Astrocyte (in vitro differentiated cells and primary cell): ENCODE measurements around the gene NUDT14. TPM values are rescaled to one million over a fixed set of nuclear protein-coding genes. Genes with fewer than 3 reads are reported as not detected.

Experiments used
- DNase-seq: peaks from one replicate; pipeline ENCODE4 v3.0.0-alpha.2; 2010; ENCODE audit warnings: low read depth
- FAIRE-seq: peaks from 2 replicates; lab custom pipeline; 2011; peaks lifted over from hg19 to GRCh38; lab: Jason Lieb, UNC
- H2AFZ ChIP-seq: 2 replicates; pipeline ENCODE4 v1.6.0; 2012; ENCODE audit warnings: low read depth, low read length, inconsistent platforms
- H3K27ac ChIP-seq: 2 replicates; pipeline ENCODE4 v1.5.1; 2011; ENCODE audit warnings: low read depth, low read length, inconsistent platforms
- H3K27me3 ChIP-seq: 2 replicates; pipeline ENCODE4 v1.6.0; 2011; ENCODE audit warnings: low read length, inconsistent platforms; ENCODE audit not compliant: insufficient read depth
- H3K36me3 ChIP-seq: 2 replicates; pipeline ENCODE4 v1.5.1; 2011; ENCODE audit warnings: low read length, inconsistent platforms; ENCODE audit not compliant: insufficient read depth
- H3K4me1 ChIP-seq: 2 replicates; pipeline ENCODE4 v1.5.1; 2011; ENCODE audit warnings: low read length, inconsistent platforms; ENCODE audit not compliant: insufficient read depth
- H3K4me2 ChIP-seq: 2 replicates; pipeline ENCODE4 v1.6.0; 2012; ENCODE audit warnings: low read length, inconsistent platforms
- H3K4me3 ChIP-seq: 2 replicates; pipeline ENCODE4 v1.5.1; 2011; ENCODE audit warnings: low read depth, mild to moderate bottlenecking, low read length, inconsistent platforms; ENCODE audit not compliant: insufficient read depth
- H3K79me2 ChIP-seq: 2 replicates; pipeline ENCODE4 v1.6.0; 2012; ENCODE audit warnings: mild to moderate bottlenecking, low read length, inconsistent platforms; ENCODE audit not compliant: insufficient read depth
- H3K9ac ChIP-seq: 2 replicates; pipeline ENCODE4 v1.6.0; 2012; ENCODE audit warnings: mild to moderate bottlenecking, low read length, inconsistent platforms
- H3K9me3 ChIP-seq: 2 replicates; pipeline ENCODE4 v1.5.1; 2012; ENCODE audit warnings: low read depth, mild to moderate bottlenecking, low read length, inconsistent platforms; ENCODE audit not compliant: insufficient read depth
- H4K20me1 ChIP-seq: 2 replicates; pipeline ENCODE4 v1.6.0; 2012; ENCODE audit warnings: low read length, inconsistent platforms; ENCODE audit not compliant: insufficient read depth
- H3K27ac Mint-ChIP-seq: one replicate; pipeline ENCODE4 v1.8.0; 2021; ENCODE audit warnings: mild to moderate bottlenecking, mixed read lengths; ENCODE audit not compliant: unreplicated experiment
- H3K27me3 Mint-ChIP-seq: one replicate; pipeline ENCODE4 v1.8.0; 2021; ENCODE audit warnings: low read depth, mixed read lengths; ENCODE audit not compliant: unreplicated experiment
- H3K36me3 Mint-ChIP-seq: one replicate; pipeline ENCODE4 v1.8.0; 2021; ENCODE audit warnings: low read depth, mixed read lengths; ENCODE audit not compliant: unreplicated experiment
- H3K4me1 Mint-ChIP-seq: one replicate; pipeline ENCODE4 v1.8.0; 2021; ENCODE audit warnings: low read depth, mixed read lengths; ENCODE audit not compliant: unreplicated experiment
- H3K4me3 Mint-ChIP-seq: one replicate; pipeline ENCODE4 v1.8.0; 2021; ENCODE audit warnings: mild to moderate bottlenecking, moderate library complexity, mixed read lengths; ENCODE audit not compliant: unreplicated experiment
- H3K9me3 Mint-ChIP-seq: one replicate; pipeline ENCODE4 v1.8.0; 2021; ENCODE audit warnings: mild to moderate bottlenecking, mixed read lengths; ENCODE audit not compliant: unreplicated experiment
- CTCF ChIP-seq: IDR thresholded peaks from 2 replicates; pipeline ENCODE4 v1.5.1; 2011; ENCODE audit warnings: low read depth, mild to moderate bottlenecking, inconsistent platforms, low read length, moderate library complexity; ENCODE audit not compliant: insufficient read depth
- EZH2 ChIP-seq: IDR thresholded peaks from 2 replicates; pipeline ENCODE4 v1.6.1; 2012; ENCODE audit warnings: mild to moderate bottlenecking, low read length, inconsistent platforms; ENCODE audit not compliant: insufficient read depth
- total RNA-seq: library from RNA; stranded (reverse); gene quantifications from 2 replicates; pipeline ENCODE4 v1.2.1, GENCODE V29; 2021

Gene NUDT14
- total RNA-seq, 1 donor from 2014 or later, result 17.5 TPM

- Histone ChIP-seq H2AFZ (no peak within 1 kb of the TSS), H3K36me3 (no peaks in the 10 kb centered on the region), H3K9me3 (no peaks in the 10 kb centered on the region), H4K20me1 (peaks cover 12% of the 10 kb centered on the region), H3K4me3 (no peak within 1 kb of the TSS), H3K27ac (no peak within 1 kb of the TSS), H3K27me3 (peaks cover 17% of the 10 kb centered on the region), H3K4me1 (peaks cover 4% of the 10 kb centered on the region), H3K4me2 (peak within 1 kb of the TSS; percentile 66), H3K79me2 (no peaks in the 10 kb centered on the region), H3K9ac (no peak within 1 kb of the TSS)
- DNase-seq (peak; percentile 19), FAIRE-seq (no peak)
- Mint-ChIP-seq H3K27me3 (peaks cover 23% of the 10 kb centered on the region), H3K4me1 (no peaks in the 10 kb centered on the region), H3K4me3 (peak within 1 kb of the TSS; percentile 69), H3K9me3 (no peaks in the 10 kb centered on the region), H3K36me3 (no peaks in the 10 kb centered on the region), H3K27ac (no peak within 1 kb of the TSS)
- no peak for TF ChIP-seq CTCF
- no peak for TF ChIP-seq EZH2
Observed at GRCh38 chr14:105168496-105168978, 12.6 kb downstream of the NUDT14 start, which contains the start of gene JAG2. JAG2 (minus strand) TSS chr14:105168776; CDS start chr14:105168420, 356 bp downstream.

DNA sequence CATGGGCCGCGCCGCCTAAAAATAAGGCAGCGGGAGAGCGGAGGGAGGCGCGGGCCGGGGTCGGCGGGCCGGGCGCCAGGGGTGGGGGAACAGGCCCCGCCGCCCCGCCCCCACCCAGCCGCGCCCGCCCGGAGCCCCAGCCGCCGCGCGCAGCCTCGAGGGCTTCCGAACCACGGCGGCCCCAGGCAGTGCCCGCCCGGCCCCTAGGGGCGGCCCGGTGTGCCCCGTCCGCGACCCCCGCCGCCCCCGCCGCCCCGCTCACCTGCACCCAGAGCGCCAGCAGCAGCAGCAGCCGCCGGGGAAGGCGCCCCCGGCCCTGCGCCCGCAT is 13.1 kb downstream of the NUDT14 start:
- FAIRE-seq (no peak), DNase-seq (no peak)
- Histone ChIP-seq H3K4me3 (no peak overlapping the region), H3K4me2 (peak overlapping the region; percentile 66), H3K9me3 (no peaks in the 10 kb centered on the region), H3K4me1 (peaks cover 4% of the 10 kb centered on the region), H2AFZ (no peak overlapping the region), H3K9ac (no peak overlapping the region), H3K79me2 (no peaks in the 10 kb centered on the region), H3K27me3 (peaks cover 17% of the 10 kb centered on the region), H3K27ac (no peak overlapping the region), H3K36me3 (no peaks in the 10 kb centered on the region), H4K20me1 (peaks cover 12% of the 10 kb centered on the region)
- no peak for TF ChIP-seq CTCF
- TF ChIP-seq EZH2, result peak; percentile 43
- H3K9me3 Mint-ChIP-seq, result no peaks in the 10 kb centered on the region
- H3K4me1 Mint-ChIP-seq, result no peaks in the 10 kb centered on the region
- peaks cover 19% of the 10 kb centered on the region for H3K27me3 Mint-ChIP-seq
- peak overlapping the region; percentile 66 for H3K4me3 Mint-ChIP-seq
- no peak overlapping the region for H3K27ac Mint-ChIP-seq
- no peaks in the 10 kb centered on the region for H3K36me3 Mint-ChIP-seq

- no peak for DNase-seq
- Histone ChIP-seq H4K20me1 (peaks cover 13% of the 10 kb centered on the region), H3K9ac (no peak overlapping the region), H3K4me1 (peaks cover 4% of the 10 kb centered on the region), H3K9me3 (no peaks in the 10 kb centered on the region), H3K4me2 (peak overlapping the region; percentile 66), H3K27ac (no peak overlapping the region), H3K4me3 (no peak overlapping the region), H3K36me3 (no peaks in the 10 kb centered on the region), H3K27me3 (peaks cover 17% of the 10 kb centered on the region), H3K79me2 (no peaks in the 10 kb centered on the region), H2AFZ (no peak overlapping the region)
- FAIRE-seq, result no peak
- peaks cover 16% of the 10 kb centered on the region for H3K27me3 Mint-ChIP-seq
- H3K4me1 Mint-ChIP-seq, result no peaks in the 10 kb centered on the region
- H3K4me3 Mint-ChIP-seq, result peak overlapping the region; percentile 66
- no peak overlapping the region for H3K27ac Mint-ChIP-seq
- no peaks in the 10 kb centered on the region for H3K36me3 Mint-ChIP-seq
- TF ChIP-seq CTCF, result no peak
- TF ChIP-seq EZH2, result peak; percentile 99
- H3K9me3 Mint-ChIP-seq, result no peaks in the 10 kb centered on the region
Observed at GRCh38 chr14:105167303-105168092, 13.6 kb downstream of the NUDT14 start.
